Liver (tissue), 9 donors: ENCODE results near the gene PHYKPL. TPM values are rescaled to one million over a fixed set of nuclear protein-coding genes. Genes with fewer than 3 reads are reported as not detected.

Experiments
- DNase-seq: peaks from one replicate; pipeline ENCODE4 v3.0.0-alpha.2; 2017; ENCODE audit warnings: low spot score
- H3K27ac ChIP-seq, 2 donors: one replicate each; pipeline ENCODE4 v1.7.0; 2013; ENCODE audit warnings: inconsistent platforms in 2 of 2, low read length in 2 of 2, control low read depth in 1 of 2, low read depth in 1 of 2, mild to moderate bottlenecking in 1 of 2
- H3K27me3 ChIP-seq, 4 donors: one replicate each; pipeline versions ENCODE4 v1.6.1 to v1.7.0; 2013; ENCODE audit warnings: low read length in 3 of 4, inconsistent platforms in 1 of 4, mild to moderate bottlenecking in 1 of 4, moderate library complexity in 1 of 4; ENCODE audit not compliant: control insufficient read depth in 4 of 4, insufficient read depth in 4 of 4
- H3K36me3 ChIP-seq, 4 donors: one replicate each; pipeline versions ENCODE4 v1.6.1 to v1.7.0; 2013; ENCODE audit warnings: low read length in 3 of 4, mild to moderate bottlenecking in 3 of 4, low read depth in 1 of 4, moderate library complexity in 1 of 4; ENCODE audit not compliant: control insufficient read depth in 4 of 4, insufficient read depth in 3 of 4
- H3K4me1 ChIP-seq, 4 donors: one replicate each; pipeline versions ENCODE4 v1.6.1 to v1.7.0; 2013; ENCODE audit warnings: low read length in 3 of 4, mild to moderate bottlenecking in 3 of 4, moderate library complexity in 1 of 4; ENCODE audit not compliant: control insufficient read depth in 4 of 4, insufficient read depth in 4 of 4
- H3K4me3 ChIP-seq, 3 donors: one replicate each; pipeline versions ENCODE4 v1.6.1 to v1.7.0; 2013; ENCODE audit warnings: low read length in 3 of 3, control low read depth in 1 of 3, low read depth in 1 of 3, mild to moderate bottlenecking in 1 of 3
- H3K9ac ChIP-seq, 2 donors: one replicate each; pipeline ENCODE4 v1.7.0; 2013; ENCODE audit warnings: low read length in 2 of 2, mild to moderate bottlenecking in 2 of 2, moderate library complexity in 2 of 2, control low read depth in 1 of 2, low read depth in 1 of 2
- H3K9me3 ChIP-seq, 4 donors: one replicate each; pipeline versions ENCODE4 v1.6.1 to v1.7.0; 2013; ENCODE audit warnings: low read length in 3 of 4; ENCODE audit not compliant: control insufficient read depth in 4 of 4
- EGR1 ChIP-seq, 2 donors: IDR thresholded peaks; 2 replicates each; pipeline ENCODE4 v1.6.1; 2016 to 2018; ENCODE audit warnings: antibody characterized with exemption in 2 of 2, low read depth in 2 of 2
- FOXA1 ChIP-seq: IDR thresholded peaks from 2 replicates; pipeline ENCODE4 v1.6.1; 2016; ENCODE audit warnings: antibody characterized with exemption
- FOXA2 ChIP-seq: IDR thresholded peaks from 2 replicates; pipeline ENCODE4 v1.6.1; 2016; ENCODE audit warnings: antibody characterized with exemption
- GABPA ChIP-seq, 2 donors: IDR thresholded peaks in 1 of 2; conservative IDR thresholded peaks in 1 of 2; 2 replicates each; pipeline ENCODE4 v1.6.1; 2016; ENCODE audit warnings: antibody characterized with exemption in 2 of 2, mild to moderate bottlenecking in 1 of 2, moderate library complexity in 1 of 2
- HNF4A ChIP-seq, 2 donors: conservative IDR thresholded peaks; 2 replicates each; pipeline ENCODE4 v1.6.1; 2016; ENCODE audit warnings: antibody characterized with exemption in 2 of 2, mild to moderate bottlenecking in 2 of 2
- HNF4G ChIP-seq: IDR thresholded peaks from 2 replicates; pipeline ENCODE4 v1.6.1; 2016; ENCODE audit warnings: antibody characterized with exemption
- JUND ChIP-seq, 2 donors: IDR thresholded peaks; 2 replicates each; pipeline ENCODE4 v1.6.1; 2016; ENCODE audit warnings: antibody characterized with exemption in 2 of 2
- NR2F2 ChIP-seq: IDR thresholded peaks from 2 replicates; pipeline ENCODE4 v1.6.1; 2016; ENCODE audit warnings: antibody characterized with exemption
- RAD21 ChIP-seq, 2 donors: IDR thresholded peaks; 2 replicates each; pipeline ENCODE4 v1.6.1; 2016; ENCODE audit warnings: antibody characterized with exemption in 2 of 2, mild to moderate bottlenecking in 2 of 2
- RXRA ChIP-seq, 2 donors: IDR thresholded peaks; 2 replicates each; pipeline ENCODE4 v1.6.1; 2017 to 2018; ENCODE audit warnings: antibody characterized with exemption in 2 of 2, mild to moderate bottlenecking in 1 of 2
- SP1 ChIP-seq: IDR thresholded peaks from 2 replicates; pipeline ENCODE4 v1.6.1; 2018; ENCODE audit warnings: antibody characterized with exemption, mild to moderate bottlenecking
- TAF1 ChIP-seq: conservative IDR thresholded peaks from 2 replicates; pipeline ENCODE4 v1.6.1; 2016; ENCODE audit warnings: antibody characterized with exemption, mild to moderate bottlenecking
- YY1 ChIP-seq: IDR thresholded peaks from 2 replicates; pipeline ENCODE4 v1.6.1; 2016; ENCODE audit warnings: antibody characterized with exemption, mild to moderate bottlenecking
- WGBS: extraction: QIAGEN DNeasy Blood & Tissue Kit; methylation state at CpG from one replicate; pipeline ENCODE4 v1.1.7; 2013; 5-methylcytosine and 5-hydroxymethylcytosine counted together
- polyA plus RNA-seq, 2 donors: library from polyadenylated mRNA; stranded (reverse) in 1 of 2; unstranded in 1 of 2; fragments of 200-250 nt in 1 of 2; fragments of >200 nt in 1 of 2; fragmentation: Nextera tagmentation in 1 of 2; extraction: Ambion mirVana in 1 of 2; gene quantifications; one replicate each; pipeline versions ENCODE4 v1.2.1 to v1.2.3, GENCODE V29; 2013 to 2015
- total RNA-seq, 2 donors: library from RNA; depleted of rRNA; stranded (reverse); fragments of >200 nt; gene quantifications; one replicate each; pipeline ENCODE4 v1.2.3, GENCODE V29; 2014
- TF ChIP-seq, protein P1 (sequence below): IDR thresholded peaks from 2 replicates; pipeline ENCODE4 v1.6.1; 2016; ENCODE audit warnings: antibody characterized with exemption, mild to moderate bottlenecking
- TF ChIP-seq, protein P2 (sequence below): IDR thresholded peaks from 2 replicates; pipeline ENCODE4 v1.6.1; 2016; ENCODE audit warnings: antibody characterized with exemption
- TF ChIP-seq, protein P3 (sequence below): fragments of 150-350 bp; IDR thresholded peaks from 2 replicates; pipeline ENCODE4 v1.5.1; 2017; ENCODE audit warnings: improper control_type of control experiment, low read depth, low read length; ENCODE audit not compliant: missing input control
- TF ChIP-seq, protein P4 (sequence below): IDR thresholded peaks from 2 replicates; pipeline ENCODE4 v1.6.1; 2016; ENCODE audit warnings: antibody characterized with exemption
- TF ChIP-seq, protein P5 (sequence below): IDR thresholded peaks from 2 replicates; pipeline ENCODE4 v1.6.1; 2016; ENCODE audit warnings: antibody characterized with exemption
- donor health status: healthy.
- donor health status: healthy.
- donor health status: healthy.
- donor health status: healthy.
- donor health status: healthy.

PHYKPL gene
- total and polyA plus RNA-seq, 4 donors: 25.6 to 103 (median 45.0) TPM

DNA sequence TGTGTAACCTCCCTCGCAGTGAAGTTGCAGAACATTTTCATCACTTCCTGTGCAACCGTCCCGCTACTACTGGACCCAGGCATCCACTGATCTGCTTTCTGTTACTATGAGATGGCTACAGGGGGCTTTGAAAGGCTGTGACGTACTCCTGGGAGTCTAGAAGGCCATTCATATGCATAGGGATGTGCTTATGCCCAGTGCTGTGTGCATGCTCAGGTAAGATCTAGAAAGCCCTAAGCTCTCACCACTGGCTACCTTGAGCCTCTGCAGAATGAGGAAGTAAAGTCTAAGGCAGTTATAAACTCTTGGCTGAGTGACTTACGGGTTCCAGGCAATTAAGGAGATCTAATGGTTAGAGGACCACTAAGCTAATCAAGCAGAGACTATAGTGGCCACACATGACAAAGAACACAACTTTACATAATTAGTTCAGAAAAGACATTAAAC lies 16.5 kb downstream of the PHYKPL start:
- WGBS: 83% methylated on average over 5 of the region's 5 CpGs
- TF ChIP-seq SP1 (no peak), HNF4A (conservative IDR thresholded peaks at IDR 0.05) (no peak), GABPA (IDR thresholded peaks at IDR 0.05 in 1 of 2, conservative IDR thresholded peaks at IDR 0.05 in 1 of 2) (no peak), RAD21 (IDR thresholded peaks at IDR 0.05) (no peak), NR2F2 (no peak), HNF4G (no peak), FOXA1 (no peak), TAF1 (no peak), EGR1 (IDR thresholded peaks at IDR 0.05; ENCODE audit: low read depth in 2 of 2) (no peak), RXRA (IDR thresholded peaks at IDR 0.05) (no peak)
- TF ChIP-seq, protein P1, sequence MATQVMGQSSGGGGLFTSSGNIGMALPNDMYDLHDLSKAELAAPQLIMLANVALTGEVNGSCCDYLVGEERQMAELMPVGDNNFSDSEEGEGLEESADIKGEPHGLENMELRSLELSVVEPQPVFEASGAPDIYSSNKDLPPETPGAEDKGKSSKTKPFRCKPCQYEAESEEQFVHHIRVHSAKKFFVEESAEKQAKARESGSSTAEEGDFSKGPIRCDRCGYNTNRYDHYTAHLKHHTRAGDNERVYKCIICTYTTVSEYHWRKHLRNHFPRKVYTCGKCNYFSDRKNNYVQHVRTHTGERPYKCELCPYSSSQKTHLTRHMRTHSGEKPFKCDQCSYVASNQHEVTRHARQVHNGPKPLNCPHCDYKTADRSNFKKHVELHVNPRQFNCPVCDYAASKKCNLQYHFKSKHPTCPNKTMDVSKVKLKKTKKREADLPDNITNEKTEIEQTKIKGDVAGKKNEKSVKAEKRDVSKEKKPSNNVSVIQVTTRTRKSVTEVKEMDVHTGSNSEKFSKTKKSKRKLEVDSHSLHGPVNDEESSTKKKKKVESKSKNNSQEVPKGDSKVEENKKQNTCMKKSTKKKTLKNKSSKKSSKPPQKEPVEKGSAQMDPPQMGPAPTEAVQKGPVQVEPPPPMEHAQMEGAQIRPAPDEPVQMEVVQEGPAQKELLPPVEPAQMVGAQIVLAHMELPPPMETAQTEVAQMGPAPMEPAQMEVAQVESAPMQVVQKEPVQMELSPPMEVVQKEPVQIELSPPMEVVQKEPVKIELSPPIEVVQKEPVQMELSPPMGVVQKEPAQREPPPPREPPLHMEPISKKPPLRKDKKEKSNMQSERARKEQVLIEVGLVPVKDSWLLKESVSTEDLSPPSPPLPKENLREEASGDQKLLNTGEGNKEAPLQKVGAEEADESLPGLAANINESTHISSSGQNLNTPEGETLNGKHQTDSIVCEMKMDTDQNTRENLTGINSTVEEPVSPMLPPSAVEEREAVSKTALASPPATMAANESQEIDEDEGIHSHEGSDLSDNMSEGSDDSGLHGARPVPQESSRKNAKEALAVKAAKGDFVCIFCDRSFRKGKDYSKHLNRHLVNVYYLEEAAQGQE: no peak
- TF ChIP-seq, protein P2, sequence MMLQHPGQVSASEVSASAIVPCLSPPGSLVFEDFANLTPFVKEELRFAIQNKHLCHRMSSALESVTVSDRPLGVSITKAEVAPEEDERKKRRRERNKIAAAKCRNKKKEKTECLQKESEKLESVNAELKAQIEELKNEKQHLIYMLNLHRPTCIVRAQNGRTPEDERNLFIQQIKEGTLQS: no peak
- TF ChIP-seq, protein P3, sequence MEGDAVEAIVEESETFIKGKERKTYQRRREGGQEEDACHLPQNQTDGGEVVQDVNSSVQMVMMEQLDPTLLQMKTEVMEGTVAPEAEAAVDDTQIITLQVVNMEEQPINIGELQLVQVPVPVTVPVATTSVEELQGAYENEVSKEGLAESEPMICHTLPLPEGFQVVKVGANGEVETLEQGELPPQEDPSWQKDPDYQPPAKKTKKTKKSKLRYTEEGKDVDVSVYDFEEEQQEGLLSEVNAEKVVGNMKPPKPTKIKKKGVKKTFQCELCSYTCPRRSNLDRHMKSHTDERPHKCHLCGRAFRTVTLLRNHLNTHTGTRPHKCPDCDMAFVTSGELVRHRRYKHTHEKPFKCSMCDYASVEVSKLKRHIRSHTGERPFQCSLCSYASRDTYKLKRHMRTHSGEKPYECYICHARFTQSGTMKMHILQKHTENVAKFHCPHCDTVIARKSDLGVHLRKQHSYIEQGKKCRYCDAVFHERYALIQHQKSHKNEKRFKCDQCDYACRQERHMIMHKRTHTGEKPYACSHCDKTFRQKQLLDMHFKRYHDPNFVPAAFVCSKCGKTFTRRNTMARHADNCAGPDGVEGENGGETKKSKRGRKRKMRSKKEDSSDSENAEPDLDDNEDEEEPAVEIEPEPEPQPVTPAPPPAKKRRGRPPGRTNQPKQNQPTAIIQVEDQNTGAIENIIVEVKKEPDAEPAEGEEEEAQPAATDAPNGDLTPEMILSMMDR: no peak
- TF ChIP-seq, protein P4, sequence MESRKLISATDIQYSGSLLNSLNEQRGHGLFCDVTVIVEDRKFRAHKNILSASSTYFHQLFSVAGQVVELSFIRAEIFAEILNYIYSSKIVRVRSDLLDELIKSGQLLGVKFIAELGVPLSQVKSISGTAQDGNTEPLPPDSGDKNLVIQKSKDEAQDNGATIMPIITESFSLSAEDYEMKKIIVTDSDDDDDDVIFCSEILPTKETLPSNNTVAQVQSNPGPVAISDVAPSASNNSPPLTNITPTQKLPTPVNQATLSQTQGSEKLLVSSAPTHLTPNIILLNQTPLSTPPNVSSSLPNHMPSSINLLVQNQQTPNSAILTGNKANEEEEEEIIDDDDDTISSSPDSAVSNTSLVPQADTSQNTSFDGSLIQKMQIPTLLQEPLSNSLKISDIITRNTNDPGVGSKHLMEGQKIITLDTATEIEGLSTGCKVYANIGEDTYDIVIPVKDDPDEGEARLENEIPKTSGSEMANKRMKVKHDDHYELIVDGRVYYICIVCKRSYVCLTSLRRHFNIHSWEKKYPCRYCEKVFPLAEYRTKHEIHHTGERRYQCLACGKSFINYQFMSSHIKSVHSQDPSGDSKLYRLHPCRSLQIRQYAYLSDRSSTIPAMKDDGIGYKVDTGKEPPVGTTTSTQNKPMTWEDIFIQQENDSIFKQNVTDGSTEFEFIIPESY: no peak
- DNase-seq: no peak
- Histone ChIP-seq H3K4me1 (peaks cover 22 to 44% (median 37%) of the 10 kb centered on the region in 4 donors), H3K9me3 (no peaks in the 10 kb centered on the region), H3K4me3 (no peak overlapping the region), H3K9ac (no peak overlapping the region), H3K27me3 (no peaks in the 10 kb centered on the region), H3K36me3 (peaks cover 8 to 56% (median 41%) of the 10 kb centered on the region in 4 donors), H3K27ac (no peak overlapping the region)

DNA sequence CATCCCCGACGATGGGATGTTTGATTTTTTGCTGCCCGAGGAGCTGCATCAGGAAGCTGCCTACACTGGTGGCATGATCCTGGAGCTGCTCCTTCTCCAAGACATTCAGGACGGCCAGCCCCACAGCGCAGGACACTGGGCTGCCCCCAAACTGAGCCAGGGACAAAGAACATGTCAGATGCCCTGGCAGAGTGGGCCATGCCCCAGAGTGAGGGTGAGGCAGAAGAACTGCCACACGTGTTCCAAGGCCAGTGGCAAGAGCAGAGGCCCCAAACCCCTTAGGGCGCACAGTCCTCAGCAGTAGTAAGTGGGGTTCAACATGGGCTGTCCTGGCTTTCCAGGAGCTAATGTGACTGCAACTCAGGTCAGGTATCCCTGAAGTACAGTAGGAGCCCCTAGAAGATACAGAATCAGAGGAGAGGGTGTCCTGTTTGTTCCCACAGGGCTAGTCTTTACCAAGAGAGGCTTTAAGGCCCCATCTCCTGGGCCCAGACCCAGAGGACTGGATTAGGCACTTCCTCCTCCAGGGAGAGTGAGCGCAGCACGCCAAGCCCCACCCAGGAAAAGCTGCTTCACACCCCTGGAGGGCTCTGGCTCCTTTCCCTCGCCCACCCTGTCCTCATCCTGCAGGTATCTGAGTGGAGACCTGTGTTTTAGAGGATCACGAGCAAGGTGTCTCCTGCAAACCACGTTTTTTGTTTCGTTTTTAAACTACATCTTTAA lies 17.2 kb downstream of the PHYKPL start:
- 81% methylated on average over 13 of the region's 13 CpGs for WGBS
- no peak overlapping the region for H3K9ac ChIP-seq
- no peak overlapping the region for H3K4me3 ChIP-seq

More for the DNA sequence above, 17.2 kb downstream of the PHYKPL start:
- no peak for TF ChIP-seq HNF4G
- TF ChIP-seq RAD21 (IDR thresholded peaks at IDR 0.05): no peak
- no peak for TF ChIP-seq FOXA1
- TF ChIP-seq, protein P2: no peak
- TF ChIP-seq YY1: no peak
- no peak for TF ChIP-seq HNF4A (conservative IDR thresholded peaks at IDR 0.05)
- TF ChIP-seq FOXA2: no peak
- TF ChIP-seq, protein P5, sequence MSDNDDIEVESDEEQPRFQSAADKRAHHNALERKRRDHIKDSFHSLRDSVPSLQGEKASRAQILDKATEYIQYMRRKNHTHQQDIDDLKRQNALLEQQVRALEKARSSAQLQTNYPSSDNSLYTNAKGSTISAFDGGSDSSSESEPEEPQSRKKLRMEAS: no peak
- no peak for TF ChIP-seq JUND (IDR thresholded peaks at IDR 0.05)
- no peak for TF ChIP-seq NR2F2
- TF ChIP-seq TAF1: no peak
- no peak for TF ChIP-seq RXRA (IDR thresholded peaks at IDR 0.05)
- Histone ChIP-seq H3K9me3 (no peaks in the 10 kb centered on the region), H3K4me1 (peaks cover 22 to 44% (median 37%) of the 10 kb centered on the region in 4 donors), H3K27ac (peak overlapping the region; percentile 36 to 76), H3K27me3 (no peaks in the 10 kb centered on the region), H3K36me3 (peaks cover 10 to 60% (median 43%) of the 10 kb centered on the region in 4 donors)
- no peak for DNase-seq
